ENCODE measurements around the gene SOAT1.
A peak's percentile ranks its signal among the peaks of the same experiment; 100 is the strongest.

Gene SOAT1

DNA sequence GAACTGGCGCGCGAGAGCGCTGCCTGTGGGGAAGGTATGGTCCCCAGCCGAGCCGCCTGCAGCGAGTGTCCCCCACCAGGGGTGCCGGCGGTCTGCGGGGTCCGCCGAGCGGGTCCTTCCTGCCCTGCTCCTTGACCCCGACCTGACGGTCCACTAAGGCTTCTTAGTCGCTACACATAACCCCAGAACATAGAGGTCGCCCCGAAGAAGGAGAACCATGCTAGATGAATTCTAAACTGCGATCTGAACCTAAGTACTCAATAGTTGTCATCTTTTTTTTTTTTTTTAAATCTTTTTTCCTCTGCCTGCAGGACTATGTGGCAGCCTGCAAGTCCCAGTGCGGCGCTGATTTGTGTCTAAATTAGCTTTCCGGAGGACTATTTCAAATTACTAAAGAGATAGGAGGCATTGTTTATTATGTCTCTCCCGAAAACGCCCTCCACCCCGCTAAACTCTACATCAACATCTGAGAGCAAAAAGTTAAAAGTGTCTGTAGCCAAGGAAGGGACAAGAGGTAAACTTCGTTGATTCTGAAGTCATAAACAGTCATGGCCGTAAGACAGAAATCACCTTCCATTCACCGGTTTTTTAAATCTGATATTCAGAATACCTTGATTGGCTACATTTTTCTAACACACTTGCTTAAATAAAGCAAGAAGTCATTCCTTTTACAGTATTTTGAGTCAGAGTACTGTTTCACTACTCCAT is 72.7 kb downstream of the SOAT1 start:
- H3F3A ChIP-seq (ENCODE audit: low read depth), result no peaks in the 10 kb centered on the region
- H3K4me1 ChIP-seq (ENCODE audit: insufficient read depth, low read length, poor library complexity, severe bottlenecking), result peaks cover 8% of the 10 kb centered on the region
- no peaks in the 10 kb centered on the region for H3K79me2 ChIP-seq (ENCODE audit: insufficient read depth, low read length)
- H3K4me2 ChIP-seq (ENCODE audit: low read depth, low read length, poor library complexity, severe bottlenecking), result peak overlapping the region; percentile 79
- H3K9me2 ChIP-seq (replicated peaks; ENCODE audit: low read depth, low read length), result no peaks in the 10 kb centered on the region
- no peaks in the 10 kb centered on the region for H3K27me3 ChIP-seq (ENCODE audit: insufficient read depth, low read length, poor library complexity, severe bottlenecking)
- no peaks in the 10 kb centered on the region for H4K20me1 ChIP-seq (ENCODE audit: insufficient read depth, low read length, poor library complexity, severe bottlenecking)
- H2AFZ ChIP-seq (ENCODE audit: low read length), result peak overlapping the region; percentile 96
- TF ChIP-seq, protein P1, sequence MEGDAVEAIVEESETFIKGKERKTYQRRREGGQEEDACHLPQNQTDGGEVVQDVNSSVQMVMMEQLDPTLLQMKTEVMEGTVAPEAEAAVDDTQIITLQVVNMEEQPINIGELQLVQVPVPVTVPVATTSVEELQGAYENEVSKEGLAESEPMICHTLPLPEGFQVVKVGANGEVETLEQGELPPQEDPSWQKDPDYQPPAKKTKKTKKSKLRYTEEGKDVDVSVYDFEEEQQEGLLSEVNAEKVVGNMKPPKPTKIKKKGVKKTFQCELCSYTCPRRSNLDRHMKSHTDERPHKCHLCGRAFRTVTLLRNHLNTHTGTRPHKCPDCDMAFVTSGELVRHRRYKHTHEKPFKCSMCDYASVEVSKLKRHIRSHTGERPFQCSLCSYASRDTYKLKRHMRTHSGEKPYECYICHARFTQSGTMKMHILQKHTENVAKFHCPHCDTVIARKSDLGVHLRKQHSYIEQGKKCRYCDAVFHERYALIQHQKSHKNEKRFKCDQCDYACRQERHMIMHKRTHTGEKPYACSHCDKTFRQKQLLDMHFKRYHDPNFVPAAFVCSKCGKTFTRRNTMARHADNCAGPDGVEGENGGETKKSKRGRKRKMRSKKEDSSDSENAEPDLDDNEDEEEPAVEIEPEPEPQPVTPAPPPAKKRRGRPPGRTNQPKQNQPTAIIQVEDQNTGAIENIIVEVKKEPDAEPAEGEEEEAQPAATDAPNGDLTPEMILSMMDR (conservative IDR thresholded peaks at IDR 0.05; ENCODE audit: low read length), result no peak
- TF ChIP-seq EZH2phosphoT487 (IDR thresholded peaks at IDR 0.05; ENCODE audit: borderline replicate concordance), result no peak
- no peaks in the 10 kb centered on the region for H3K36me3 ChIP-seq (ENCODE audit: insufficient read depth, low read length)
- peak overlapping the region; percentile 64 for H3K9ac ChIP-seq (ENCODE audit: low read depth, low read length, poor library complexity, severe bottlenecking)
- no peaks in the 10 kb centered on the region for H3K9me3 ChIP-seq (ENCODE audit: insufficient read depth, low read depth, low read length)
- peak overlapping the region; percentile 80 for H3K4me3 ChIP-seq (ENCODE audit: low read length, poor library complexity, severe bottlenecking)

DNA sequence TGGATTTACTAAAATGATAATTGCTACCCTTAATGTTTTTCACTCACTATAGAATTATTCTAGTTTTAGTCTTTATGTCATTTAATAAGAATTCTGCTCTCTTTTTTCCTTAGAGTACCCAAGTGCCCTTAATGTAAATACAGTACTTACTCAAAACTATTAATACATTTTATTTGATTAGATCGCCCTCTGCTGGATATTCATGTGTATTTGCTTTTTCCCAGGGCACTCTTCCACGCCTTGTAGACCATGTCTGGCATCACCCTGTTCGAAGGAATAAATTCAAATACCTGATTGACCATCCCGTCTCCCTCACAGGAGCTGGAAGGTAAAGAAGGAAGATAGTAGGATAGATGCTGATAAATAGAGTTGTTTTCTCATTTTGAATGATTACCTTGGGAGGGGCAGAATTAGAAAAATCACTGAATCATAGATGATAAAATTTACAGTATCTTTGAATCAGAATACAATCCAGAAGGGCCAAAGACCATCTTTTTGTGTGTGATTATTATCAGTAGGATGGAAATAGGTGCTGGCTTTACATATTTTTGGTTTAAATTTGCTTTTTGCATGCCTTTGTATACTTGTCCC is 76.2 kb downstream of the SOAT1 start:
- no peaks in the 10 kb centered on the region for H3K79me2 ChIP-seq (ENCODE audit: insufficient read depth, low read length)
- H3K9me2 ChIP-seq (replicated peaks; ENCODE audit: low read depth, low read length), result no peaks in the 10 kb centered on the region
- H3K36me3 ChIP-seq (ENCODE audit: insufficient read depth, low read length), result no peaks in the 10 kb centered on the region
- no peaks in the 10 kb centered on the region for H4K20me1 ChIP-seq (ENCODE audit: insufficient read depth, low read length, poor library complexity, severe bottlenecking)
- H3K4me2 ChIP-seq (ENCODE audit: low read depth, low read length, poor library complexity, severe bottlenecking), result no peak overlapping the region
- no peaks in the 10 kb centered on the region for H3K27me3 ChIP-seq (ENCODE audit: insufficient read depth, low read length, poor library complexity, severe bottlenecking)
- TF ChIP-seq, protein P1 (conservative IDR thresholded peaks at IDR 0.05; ENCODE audit: low read length), result peak; percentile 79
- no peak for TF ChIP-seq EZH2phosphoT487 (IDR thresholded peaks at IDR 0.05; ENCODE audit: borderline replicate concordance)
- no peak overlapping the region for H3K9ac ChIP-seq (ENCODE audit: low read depth, low read length, poor library complexity, severe bottlenecking)
- peaks cover 8% of the 10 kb centered on the region for H3K4me1 ChIP-seq (ENCODE audit: insufficient read depth, low read length, poor library complexity, severe bottlenecking)
- H3K9me3 ChIP-seq (ENCODE audit: insufficient read depth, low read depth, low read length), result no peaks in the 10 kb centered on the region
- no peak overlapping the region for H2AFZ ChIP-seq (ENCODE audit: low read length)
- H3K4me3 ChIP-seq (ENCODE audit: low read length, poor library complexity, severe bottlenecking), result no peak overlapping the region
- no peaks in the 10 kb centered on the region for H3F3A ChIP-seq (ENCODE audit: low read depth)

DNA sequence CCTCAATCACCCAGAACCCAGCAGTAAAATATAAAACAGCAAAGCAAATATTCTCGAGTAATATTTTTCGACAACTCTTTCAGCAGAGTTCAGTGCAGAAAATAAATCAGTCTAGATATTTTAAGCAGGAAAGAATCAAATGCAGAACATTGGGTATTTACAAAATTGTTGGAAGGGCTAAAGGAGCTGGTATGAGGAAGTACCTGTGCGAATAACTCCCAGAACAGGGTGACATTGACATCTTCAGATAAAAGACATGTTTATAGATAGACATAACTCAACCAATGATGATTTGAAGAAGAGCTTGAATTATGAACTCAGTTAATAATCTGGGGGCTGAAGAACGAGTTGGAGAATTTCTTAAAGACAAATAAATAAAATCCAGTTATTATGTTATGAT is 78.6 kb downstream of the SOAT1 start:
- H3K9me3 ChIP-seq (ENCODE audit: insufficient read depth, low read depth, low read length), result no peaks in the 10 kb centered on the region
- TF ChIP-seq, protein P1 (conservative IDR thresholded peaks at IDR 0.05; ENCODE audit: low read length), result no peak
- TF ChIP-seq EZH2phosphoT487 (IDR thresholded peaks at IDR 0.05; ENCODE audit: borderline replicate concordance), result no peak
- no peaks in the 10 kb centered on the region for H3K4me1 ChIP-seq (ENCODE audit: insufficient read depth, low read length, poor library complexity, severe bottlenecking)
- no peaks in the 10 kb centered on the region for H3K36me3 ChIP-seq (ENCODE audit: insufficient read depth, low read length)
- H2AFZ ChIP-seq (ENCODE audit: low read length), result no peak overlapping the region
- no peak overlapping the region for H3K9ac ChIP-seq (ENCODE audit: low read depth, low read length, poor library complexity, severe bottlenecking)
- no peak overlapping the region for H3K4me2 ChIP-seq (ENCODE audit: low read depth, low read length, poor library complexity, severe bottlenecking)
- H3K79me2 ChIP-seq (ENCODE audit: insufficient read depth, low read length), result no peaks in the 10 kb centered on the region
- H3F3A ChIP-seq (ENCODE audit: low read depth), result no peaks in the 10 kb centered on the region
- H4K20me1 ChIP-seq (ENCODE audit: insufficient read depth, low read length, poor library complexity, severe bottlenecking), result no peaks in the 10 kb centered on the region
- no peaks in the 10 kb centered on the region for H3K27me3 ChIP-seq (ENCODE audit: insufficient read depth, low read length, poor library complexity, severe bottlenecking)
- H3K4me3 ChIP-seq (ENCODE audit: low read length, poor library complexity, severe bottlenecking), result no peak overlapping the region
- H3K9me2 ChIP-seq (replicated peaks; ENCODE audit: low read depth, low read length), result no peaks in the 10 kb centered on the region

Measured in Loucy (cell line).